A673 (cell line): ENCODE results near the gene UGT1A9.

ENCODE experiments used
- EZH2 ChIP-seq: fragments of 200-600 bp; sonication (generic); IDR thresholded peaks from 2 replicates; pipeline ENCODE4 v1.6.1; 2017; ENCODE audit warnings: borderline replicate concordance, low read depth, mild to moderate bottlenecking, mixed read lengths, antibody characterized with exemption, low read length; ENCODE audit not compliant: poor library complexity, severe bottlenecking
- TF ChIP-seq, protein P1 (sequence below): fragments of 300-800, 200-600 bp; sonication (generic); conservative IDR thresholded peaks from 2 replicates; pipeline ENCODE4 v1.5.1; 2017; ENCODE audit warnings: low read depth, mild to moderate bottlenecking, antibody characterized with exemption, low read length, moderate library complexity, mixed read lengths

- TF ChIP-seq, protein P1, sequence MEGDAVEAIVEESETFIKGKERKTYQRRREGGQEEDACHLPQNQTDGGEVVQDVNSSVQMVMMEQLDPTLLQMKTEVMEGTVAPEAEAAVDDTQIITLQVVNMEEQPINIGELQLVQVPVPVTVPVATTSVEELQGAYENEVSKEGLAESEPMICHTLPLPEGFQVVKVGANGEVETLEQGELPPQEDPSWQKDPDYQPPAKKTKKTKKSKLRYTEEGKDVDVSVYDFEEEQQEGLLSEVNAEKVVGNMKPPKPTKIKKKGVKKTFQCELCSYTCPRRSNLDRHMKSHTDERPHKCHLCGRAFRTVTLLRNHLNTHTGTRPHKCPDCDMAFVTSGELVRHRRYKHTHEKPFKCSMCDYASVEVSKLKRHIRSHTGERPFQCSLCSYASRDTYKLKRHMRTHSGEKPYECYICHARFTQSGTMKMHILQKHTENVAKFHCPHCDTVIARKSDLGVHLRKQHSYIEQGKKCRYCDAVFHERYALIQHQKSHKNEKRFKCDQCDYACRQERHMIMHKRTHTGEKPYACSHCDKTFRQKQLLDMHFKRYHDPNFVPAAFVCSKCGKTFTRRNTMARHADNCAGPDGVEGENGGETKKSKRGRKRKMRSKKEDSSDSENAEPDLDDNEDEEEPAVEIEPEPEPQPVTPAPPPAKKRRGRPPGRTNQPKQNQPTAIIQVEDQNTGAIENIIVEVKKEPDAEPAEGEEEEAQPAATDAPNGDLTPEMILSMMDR = no peak
- TF ChIP-seq EZH2 = no peak
Observed at GRCh38 chr2:233803292-233803911, 131.7 kb downstream of the UGT1A9 start.
